PC-9 (cell line): ENCODE results near the gene TAF9. TPM values are rescaled to one million over a fixed set of nuclear protein-coding genes. Genes with fewer than 3 reads are reported as not detected.

ENCODE experiments used
- Bru-seq: library from RNA; stranded (reverse); fragments of 400-500 nt; gene quantifications from one replicate; lab custom pipeline; 2021; lab: Mats Ljungman, UMichigan
- BruChase-seq, 2 experiments: library from RNA; stranded (reverse); fragments of 400-500 nt; gene quantifications; one replicate each; lab custom pipeline; 2021; lab: Mats Ljungman, UMichigan
- BruUV-seq: library from RNA; stranded (reverse); fragments of 400-500 nt; replicated peaks from 2 replicates; lab custom pipeline; 2021; lab: Mats Ljungman, UMichigan
- CTCF ChIA-PET: fragments of 300-600 bp; sonication (Branson Sonifier 250); formaldehyde crosslinking; loops from one replicate; lab custom pipeline; 2022; ENCODE audit warnings: antibody characterized with exemption; lab: Charles Lee
- POLR2A ChIA-PET: fragments of 300-600 bp; sonication (Branson Sonifier 250); formaldehyde crosslinking; loops from one replicate; lab custom pipeline; 2022; ENCODE audit warnings: antibody characterized with exemption; ENCODE audit not compliant: unreplicated experiment; lab: Charles Lee
- DNase-seq, 2 experiments: peaks; one replicate each; pipeline versions ENCODE4 v3.0.0 to v3.0.0-alpha.2; 2015 to 2022; ENCODE audit warnings: mixed read lengths in 1 of 2
- H2AFZ ChIP-seq: fragments of 200-600 bp; sonication (generic); 2 replicates; pipeline ENCODE4 v1.8.1; 2017; ENCODE audit warnings: antibody characterized with exemption
- H3F3A ChIP-seq: fragments of 200-600 bp; sonication (generic); 2 replicates; pipeline ENCODE4 v1.8.1; 2017; ENCODE audit warnings: antibody characterized with exemption, mild to moderate bottlenecking, low read depth; ENCODE audit not compliant: insufficient read depth
- H3K27ac ChIP-seq: fragments of 200-600 bp; sonication (generic); 2 replicates; pipeline ENCODE4 v1.6.1; 2016; ENCODE audit warnings: mixed run types
- H3K27me3 ChIP-seq: fragments of 200-600 bp; sonication (generic); 2 replicates; pipeline ENCODE4 v1.6.1; 2016; ENCODE audit warnings: low read depth, mixed run types; ENCODE audit not compliant: insufficient read depth
- H3K36me3 ChIP-seq: fragments of 200-600 bp; sonication (generic); 2 replicates; pipeline ENCODE4 v1.6.1; 2016; ENCODE audit warnings: low read depth, mixed run types
- H3K4me1 ChIP-seq: fragments of 200-600 bp; sonication (generic); replicated peaks from 2 replicates; pipeline ENCODE4 v1.6.1; 2016; ENCODE audit warnings: mixed run types; ENCODE audit not compliant: insufficient read depth
- H3K4me2 ChIP-seq: fragments of 200-600 bp; sonication (generic); 2 replicates; pipeline ENCODE4 v1.6.1; 2017; ENCODE audit warnings: mixed run types
- H3K4me3 ChIP-seq: fragments of 200-600 bp; sonication (generic); 2 replicates; pipeline ENCODE4 v1.6.1; 2016; ENCODE audit warnings: mixed run types
- H3K79me2 ChIP-seq: fragments of 200-600 bp; sonication (generic); 2 replicates; pipeline ENCODE4 v1.6.1; 2017; ENCODE audit warnings: low read depth, mixed run types
- H3K9me2 ChIP-seq: fragments of 200-600 bp; sonication (generic); 2 replicates; pipeline ENCODE4 v1.8.1; 2017; ENCODE audit warnings: mild to moderate bottlenecking; ENCODE audit not compliant: insufficient read depth
- H3K9me3 ChIP-seq: fragments of 200-600 bp; sonication (generic); 2 replicates; pipeline ENCODE4 v1.8.1; 2016; ENCODE audit warnings: low read depth; ENCODE audit not compliant: insufficient read depth
- H4K20me1 ChIP-seq: fragments of 200-600 bp; sonication (generic); 2 replicates; pipeline ENCODE4 v1.8.1; 2017; ENCODE audit not compliant: insufficient read depth
- CTCF ChIP-seq: fragments of 200-600 bp; sonication (generic); conservative IDR thresholded peaks from 2 replicates; pipeline ENCODE4 v1.6.1; 2017; ENCODE audit warnings: mixed run types, antibody characterized with exemption, mild to moderate bottlenecking, moderate library complexity
- EZH2 ChIP-seq: fragments of 200-600 bp; sonication (generic); IDR thresholded peaks from 2 replicates; pipeline ENCODE4 v1.8.0; 2017; ENCODE audit warnings: antibody characterized with exemption, low read depth
- intact Hi-C: fragments of 100-400 bp; cut with micrococcal nuclease; formaldehyde crosslinking; loops from one replicate; pipeline ENCODE4 v1.10.0; 2022; ENCODE audit not compliant: unreplicated experiment
- long read RNA-seq: library from polyadenylated mRNA; stranded (forward); transcript quantifications from one replicate; pipeline ENCODE4 v2.0.0, GENCODE V29; 2022
- total RNA-seq: library from RNA; stranded (reverse); gene quantifications from 2 replicates; pipeline ENCODE4 v1.2.3, GENCODE V29; 2021

The TAF9 gene, protein sequence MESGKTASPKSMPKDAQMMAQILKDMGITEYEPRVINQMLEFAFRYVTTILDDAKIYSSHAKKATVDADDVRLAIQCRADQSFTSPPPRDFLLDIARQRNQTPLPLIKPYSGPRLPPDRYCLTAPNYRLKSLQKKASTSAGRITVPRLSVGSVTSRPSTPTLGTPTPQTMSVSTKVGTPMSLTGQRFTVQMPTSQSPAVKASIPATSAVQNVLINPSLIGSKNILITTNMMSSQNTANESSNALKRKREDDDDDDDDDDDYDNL
- total RNA-seq (44.4 and 50.8 TPM in 2 replicates), Bru-seq, nascent RNA (percentile 94 among the genes with signal in this experiment), BruChase-seq, experiment 1, labeled RNA remaining after a 2-hour chase (percentile 95 among the genes with signal in this experiment), BruChase-seq, experiment 2, labeled RNA remaining after a 6-hour chase (percentile 98 among the genes with signal in this experiment)
- long read RNA-seq, transcript TAF9-201 (3 exons, 1,283 nt) = major isoform, 123 of 138 reads
- long read RNA-seq, partial matches to known transcripts = 4 of 138 reads
- long read RNA-seq, other reads (novel, unspliced or antisense) = 1 of 138 reads

DNA sequence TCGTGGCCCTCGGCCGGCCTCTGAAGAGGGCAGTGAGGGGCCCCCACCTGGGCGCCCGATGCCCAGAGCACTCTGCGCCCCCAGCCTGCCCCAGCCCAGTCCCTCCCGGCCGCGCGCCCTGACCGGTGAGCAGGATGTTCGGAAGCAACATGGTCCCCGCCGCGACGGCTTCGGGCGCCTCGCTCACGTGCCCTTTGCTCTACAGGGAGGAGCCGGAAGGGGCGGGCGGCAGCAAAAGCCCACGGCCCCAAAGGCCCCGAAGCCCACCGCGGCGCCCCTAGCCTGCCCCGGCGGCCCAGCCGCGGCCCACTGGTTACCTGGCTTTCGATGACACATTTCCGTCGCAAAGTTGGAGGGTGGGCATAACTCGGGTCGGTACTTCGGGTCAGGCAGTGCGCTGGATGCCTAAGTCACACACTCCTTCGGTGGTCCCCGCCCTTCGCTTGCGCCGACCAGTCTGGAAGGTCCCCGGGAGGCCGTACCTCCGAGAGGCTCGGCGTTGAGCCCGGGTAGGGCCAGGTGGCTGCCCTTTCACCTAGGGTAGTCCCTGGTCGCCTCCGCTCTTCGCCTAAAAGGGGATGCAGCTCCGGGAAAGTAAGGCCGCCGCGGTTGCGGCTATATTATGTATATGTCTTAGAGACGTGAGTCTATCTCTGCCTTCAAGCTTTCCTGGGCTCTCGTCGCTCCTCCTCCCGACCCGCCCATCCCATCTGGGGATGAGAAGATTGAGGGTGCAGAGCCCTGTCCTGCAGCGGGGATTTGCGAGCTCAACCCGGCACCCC, at the start of gene TAF9, which contains the start of the genes AK6 and RAD17:
Gene TAF9, minus strand, starts transcription at position 181 of the 782 bp plus-strand sequence. CDS start 3,783 bp downstream, outside the sequence.
Gene AK6, minus strand, starts transcription at position 181 of the 782 bp plus-strand sequence. Its CDS starts 30 bp downstream, at position 151.
Gene RAD17, plus strand, starts transcription at position 479 of the 782 bp plus-strand sequence. CDS start 2,391 bp downstream, outside the sequence.
- POLR2A ChIA-PET = interaction anchor here (0.5 to 0.7 kb wide), 3 partner anchors 28 to 276 kb away, joined by 3 to 6 read pairs (median 3); no protein-coding TSS in a partner anchor

GRCh38 chr5:69418554-69418953, 49.2 kb upstream of the TAF9 start:
- H3K27me3 ChIP-seq = no peaks in the 10 kb centered on the region
- peaks cover 20% of the 10 kb centered on the region for H3K4me1 ChIP-seq
- H4K20me1 ChIP-seq = no peaks in the 10 kb centered on the region
- peaks cover 15% of the 10 kb centered on the region; the same call in 1 of the 2 replicates for H3K36me3 ChIP-seq
- peaks cover 32% of the 10 kb centered on the region for H3K79me2 ChIP-seq
- BruUV-seq = no TSS peak
- peaks cover 13% of the 10 kb centered on the region for H3F3A ChIP-seq
- no peak for DNase-seq
- H3K4me2 ChIP-seq = no peak overlapping the region
- no peaks in the 10 kb centered on the region for H3K9me3 ChIP-seq
- no peak overlapping the region for H2AFZ ChIP-seq
- no peak overlapping the region for H3K4me3 ChIP-seq
- no peak overlapping the region for H3K27ac ChIP-seq
- ChIA-PET POLR2A (no interaction called here), CTCF (no interaction called here)
- H3K9me2 ChIP-seq = no peaks in the 10 kb centered on the region
- TF ChIP-seq EZH2 (no peak), CTCF (no peak)
- intact Hi-C loops = no loop called here

More for the DNA sequence above, at the start of gene TAF9, which contains the start of the genes AK6 and RAD17:
- H3K27ac ChIP-seq = peak within 1 kb of the TSS; percentile 98
- intact Hi-C loops = loop anchor here (5.0 kb wide), 1 partner anchor 37 kb away; the partner anchor contains the start of gene CCDC125
- H3K4me1 ChIP-seq = peaks cover 19% of the 10 kb centered on the region
- CTCF ChIA-PET = no interaction called here
- 0 out of 2 replicates have a peak, but pooled peaks cover under 1% of the 10 kb centered on the region for H3F3A ChIP-seq
- H2AFZ ChIP-seq = peak within 1 kb of the TSS; percentile 87
- H3K4me2 ChIP-seq = peak within 1 kb of the TSS; percentile 79
- H3K79me2 ChIP-seq = peaks cover 68% of the 10 kb centered on the region
- peak; percentile 80 to 90 for DNase-seq
- H4K20me1 ChIP-seq = peaks cover 15% of the 10 kb centered on the region
- TF ChIP-seq EZH2 (no peak), CTCF (no peak)
- BruUV-seq = no TSS peak
- H3K9me2 ChIP-seq = no peaks in the 10 kb centered on the region
- H3K36me3 ChIP-seq = peaks cover 22% of the 10 kb centered on the region
- H3K9me3 ChIP-seq = no peaks in the 10 kb centered on the region
- H3K27me3 ChIP-seq = no peaks in the 10 kb centered on the region
- H3K4me3 ChIP-seq = peak within 1 kb of the TSS; percentile 94
